T-helper 2 cell treated with Interferon-gamma antibody and Interleukin-4, amounts not matched to agents 5 μg/mL and 100 μg/mL, for 36 hours (primary cell): ENCODE data around the gene FERMT2.

Source experiments
- DNase-seq: peaks from one replicate; pipeline ENCODE4 v3.0.0; 2021; ENCODE audit warnings: low spot score
- H3K27ac Mint-ChIP-seq: one replicate; pipeline ENCODE4 v1.8.0; 2021; ENCODE audit warnings: mild to moderate bottlenecking, mixed read lengths
- H3K27me3 Mint-ChIP-seq: one replicate; pipeline ENCODE4 v1.8.0; 2021; ENCODE audit warnings: low read depth, mixed read lengths
- H3K36me3 Mint-ChIP-seq: one replicate; pipeline ENCODE4 v1.8.0; 2021; ENCODE audit warnings: low read depth, mixed read lengths
- H3K4me1 Mint-ChIP-seq: one replicate; pipeline ENCODE4 v1.8.0; 2021; ENCODE audit warnings: low read depth, mixed read lengths
- H3K4me3 Mint-ChIP-seq: one replicate; pipeline ENCODE4 v1.8.0; 2022; ENCODE audit warnings: mild to moderate bottlenecking, moderate library complexity, mixed read lengths
- H3K9me3 Mint-ChIP-seq: one replicate; pipeline ENCODE4 v1.8.0; 2021; ENCODE audit warnings: mixed read lengths

The FERMT2 gene

DNA sequence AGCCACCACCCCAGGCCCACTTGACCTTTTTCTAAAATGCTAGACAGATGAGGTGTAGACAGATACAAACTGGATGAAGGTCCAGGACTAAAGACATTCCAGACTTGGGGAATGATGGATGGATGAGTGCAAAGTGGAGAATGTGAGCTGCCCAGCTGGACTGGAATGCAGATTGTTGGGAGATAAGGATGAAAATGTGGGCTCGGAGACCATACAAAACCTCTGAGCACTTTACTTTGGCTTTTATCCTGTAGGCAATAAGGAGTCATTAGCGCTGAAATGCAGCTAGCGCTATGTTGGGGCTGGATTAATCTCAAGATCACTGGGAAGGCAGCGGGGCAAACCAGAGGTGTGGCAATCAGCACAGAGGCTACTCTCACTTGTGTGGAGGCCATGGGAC, 94.7 kb downstream of the FERMT2 start:
- Mint-ChIP-seq H3K27ac (no peak overlapping the region), H3K9me3 (no peaks in the 10 kb centered on the region), H3K4me3 (no peak overlapping the region), H3K4me1 (peaks cover 4% of the 10 kb centered on the region), H3K36me3 (no peaks in the 10 kb centered on the region), H3K27me3 (no peaks in the 10 kb centered on the region)
- no peak for DNase-seq

DNA sequence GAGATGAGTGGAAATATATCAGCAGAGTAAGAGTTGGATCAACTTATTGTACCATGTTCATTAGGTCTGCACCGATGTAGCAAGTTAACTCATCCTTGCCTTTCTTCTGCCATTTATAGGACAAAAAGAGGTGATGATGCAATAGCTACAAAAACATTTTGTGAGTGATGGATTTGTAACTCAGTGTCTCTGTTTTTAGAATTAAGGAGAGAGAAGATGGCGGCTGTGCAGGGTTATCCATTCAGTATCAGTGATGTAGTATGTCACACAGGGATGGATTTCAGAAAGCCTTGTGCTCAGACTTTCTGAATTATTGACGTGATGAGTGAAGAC, 97.4 kb downstream of the FERMT2 start:
- H3K36me3 Mint-ChIP-seq: no peaks in the 10 kb centered on the region
- H3K4me1 Mint-ChIP-seq: peaks cover 4% of the 10 kb centered on the region
- H3K27me3 Mint-ChIP-seq: no peaks in the 10 kb centered on the region
- H3K4me3 Mint-ChIP-seq: no peak overlapping the region
- no peak for DNase-seq
- no peaks in the 10 kb centered on the region for H3K9me3 Mint-ChIP-seq
- no peak overlapping the region for H3K27ac Mint-ChIP-seq

DNA sequence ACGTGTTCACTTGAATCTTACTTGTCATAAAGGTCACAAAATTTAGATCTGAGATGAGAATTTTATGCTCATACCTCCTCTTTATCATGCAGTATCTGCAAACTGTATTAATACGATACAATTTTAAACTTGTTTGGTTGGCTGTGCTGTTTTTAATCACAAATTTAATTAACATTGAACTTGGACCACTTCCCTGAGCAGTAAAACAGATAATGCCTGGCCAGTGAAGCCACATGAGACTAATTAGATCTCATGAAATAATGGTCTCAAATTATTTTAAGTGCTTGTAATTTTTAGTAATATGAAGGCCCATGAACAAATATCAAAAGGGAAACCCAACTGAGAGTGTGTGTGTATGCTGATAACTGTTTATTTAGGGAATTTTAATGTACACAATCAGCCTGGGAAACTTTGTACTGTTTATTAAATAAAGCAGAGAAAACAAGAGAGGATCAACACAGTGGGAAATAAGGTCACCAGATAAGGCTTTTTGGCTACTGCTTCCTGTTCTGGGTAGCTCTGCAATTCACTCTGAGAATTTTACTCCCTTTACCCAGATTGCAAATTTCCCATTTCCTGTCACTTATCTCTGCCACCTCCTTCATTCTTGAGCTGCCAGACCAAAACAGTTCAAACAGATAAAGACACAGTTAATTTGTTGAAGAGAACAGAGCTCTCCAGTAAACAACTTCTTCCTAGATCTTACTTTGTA, 97.9 kb downstream of the FERMT2 start:
- Mint-ChIP-seq H3K4me1 (peaks cover 4% of the 10 kb centered on the region), H3K27me3 (no peaks in the 10 kb centered on the region), H3K9me3 (no peaks in the 10 kb centered on the region), H3K36me3 (no peaks in the 10 kb centered on the region), H3K27ac (no peak overlapping the region), H3K4me3 (no peak overlapping the region)
- no peak for DNase-seq

- Mint-ChIP-seq H3K27ac (no peak overlapping the region), H3K4me1 (peaks cover 4% of the 10 kb centered on the region), H3K36me3 (no peaks in the 10 kb centered on the region), H3K9me3 (no peaks in the 10 kb centered on the region), H3K27me3 (no peaks in the 10 kb centered on the region), H3K4me3 (no peak overlapping the region)
- DNase-seq: no peak
These were observed 100.4 kb downstream of the FERMT2 start for GRCh38 chr14:52850451-52850909.

DNA sequence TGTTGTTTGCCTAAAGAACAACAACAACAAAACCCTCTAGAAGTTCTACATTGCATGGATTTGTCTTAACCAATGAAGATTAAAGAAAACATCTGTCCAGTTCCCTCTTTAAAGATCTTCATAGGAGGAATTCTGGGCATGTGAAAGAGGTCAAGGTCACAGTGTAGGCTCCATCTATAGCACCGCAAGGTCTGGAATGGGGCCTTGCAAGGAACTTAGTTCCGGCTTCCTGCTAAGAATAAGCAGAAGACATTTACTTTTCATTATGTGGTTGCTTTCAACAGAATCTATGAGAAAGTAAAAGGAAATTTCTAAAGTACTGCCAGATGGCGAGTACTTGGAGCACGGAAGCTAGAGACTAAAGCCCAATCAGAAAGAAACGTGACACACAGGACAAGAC, 102.2 kb downstream of the FERMT2 start:
- Mint-ChIP-seq H3K9me3 (no peaks in the 10 kb centered on the region), H3K4me3 (no peak overlapping the region), H3K27ac (no peak overlapping the region), H3K36me3 (no peaks in the 10 kb centered on the region), H3K27me3 (no peaks in the 10 kb centered on the region), H3K4me1 (peaks cover 4% of the 10 kb centered on the region)
- no peak for DNase-seq

DNA sequence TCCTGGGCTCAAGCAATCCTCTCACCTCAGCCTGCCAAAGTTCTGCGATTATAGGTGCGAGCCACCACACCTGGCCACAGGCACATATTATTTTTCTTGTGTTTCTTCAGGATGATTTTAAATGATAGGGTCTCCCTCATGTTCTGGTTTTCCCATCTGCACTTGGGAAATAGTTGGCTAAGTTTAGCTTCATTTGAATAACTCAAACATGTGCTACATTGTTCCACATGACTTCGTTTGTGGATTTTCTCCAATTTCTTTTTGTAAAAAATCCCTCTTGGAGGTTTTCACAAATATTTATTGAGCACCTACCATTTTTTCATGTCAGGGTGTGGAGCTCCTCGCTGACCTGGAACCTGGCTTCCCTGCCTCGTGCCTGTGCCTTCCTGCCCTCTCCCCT, 104.3 kb downstream of the FERMT2 start:
- H3K27me3 Mint-ChIP-seq: no peaks in the 10 kb centered on the region
- no peak for DNase-seq
- H3K27ac Mint-ChIP-seq: no peak overlapping the region
- H3K4me3 Mint-ChIP-seq: no peak overlapping the region
- H3K36me3 Mint-ChIP-seq: no peaks in the 10 kb centered on the region
- no peaks in the 10 kb centered on the region for H3K4me1 Mint-ChIP-seq
- H3K9me3 Mint-ChIP-seq: no peaks in the 10 kb centered on the region

GRCh38 chr14:52845081-52845480, 105.8 kb downstream of the FERMT2 start:
- Mint-ChIP-seq H3K4me1 (no peaks in the 10 kb centered on the region), H3K4me3 (no peak overlapping the region), H3K27ac (no peak overlapping the region), H3K9me3 (no peaks in the 10 kb centered on the region), H3K27me3 (peaks cover 3% of the 10 kb centered on the region), H3K36me3 (no peaks in the 10 kb centered on the region)
- no peak for DNase-seq

GRCh38 chr14:52844262-52845060, 106.4 kb downstream of the FERMT2 start:
- H3K36me3 Mint-ChIP-seq: no peaks in the 10 kb centered on the region
- H3K4me1 Mint-ChIP-seq: no peaks in the 10 kb centered on the region
- H3K27ac Mint-ChIP-seq: no peak overlapping the region
- no peak overlapping the region for H3K4me3 Mint-ChIP-seq
- no peak for DNase-seq
- H3K27me3 Mint-ChIP-seq: peaks cover 3% of the 10 kb centered on the region
- no peaks in the 10 kb centered on the region for H3K9me3 Mint-ChIP-seq

DNA sequence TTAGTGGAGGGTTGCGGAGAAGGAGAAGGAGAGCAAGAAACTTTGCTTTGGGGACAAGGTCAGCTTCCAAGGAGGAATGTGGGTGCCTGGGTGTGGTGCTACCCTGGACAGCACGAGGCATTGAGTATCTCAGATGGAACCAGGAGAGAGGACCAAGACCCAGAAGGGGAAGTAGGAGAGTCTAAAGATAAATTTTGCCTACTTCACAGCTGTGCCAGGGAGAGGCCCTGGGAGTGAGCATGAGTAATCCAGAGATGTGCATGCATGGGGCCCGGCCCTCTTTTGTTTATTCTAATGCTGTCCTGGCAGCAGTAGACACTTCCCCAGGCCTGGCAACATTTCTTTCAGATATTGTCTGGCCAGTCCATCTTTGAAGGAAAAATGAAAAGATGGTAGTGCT, 110.0 kb downstream of the FERMT2 start:
- Mint-ChIP-seq H3K4me1 (no peaks in the 10 kb centered on the region), H3K9me3 (no peaks in the 10 kb centered on the region), H3K27ac (no peak overlapping the region), H3K27me3 (peaks cover 3% of the 10 kb centered on the region), H3K4me3 (no peak overlapping the region), H3K36me3 (no peaks in the 10 kb centered on the region)
- DNase-seq: no peak

GRCh38 chr14:52837451-52837850, 113.4 kb downstream of the FERMT2 start:
- H3K4me1 Mint-ChIP-seq: no peaks in the 10 kb centered on the region
- no peaks in the 10 kb centered on the region for H3K9me3 Mint-ChIP-seq
- H3K27me3 Mint-ChIP-seq: peaks cover 8% of the 10 kb centered on the region
- no peak overlapping the region for H3K4me3 Mint-ChIP-seq
- no peak overlapping the region for H3K27ac Mint-ChIP-seq
- DNase-seq: no peak
- H3K36me3 Mint-ChIP-seq: no peaks in the 10 kb centered on the region

- no peak overlapping the region for H3K27ac Mint-ChIP-seq
- no peaks in the 10 kb centered on the region for H3K4me1 Mint-ChIP-seq
- no peak overlapping the region for H3K4me3 Mint-ChIP-seq
- H3K36me3 Mint-ChIP-seq: no peaks in the 10 kb centered on the region
- H3K9me3 Mint-ChIP-seq: no peaks in the 10 kb centered on the region
- no peak for DNase-seq
- peaks cover 12% of the 10 kb centered on the region for H3K27me3 Mint-ChIP-seq
These were observed 114.8 kb downstream of the FERMT2 start for GRCh38 chr14:52836063-52836462.

GRCh38 chr14:52835122-52835903, 115.5 kb downstream of the FERMT2 start:
- H3K27ac Mint-ChIP-seq: no peak overlapping the region
- H3K27me3 Mint-ChIP-seq: peaks cover 13% of the 10 kb centered on the region
- no peaks in the 10 kb centered on the region for H3K4me1 Mint-ChIP-seq
- no peak for DNase-seq
- H3K4me3 Mint-ChIP-seq: no peak overlapping the region
- H3K36me3 Mint-ChIP-seq: no peaks in the 10 kb centered on the region
- H3K9me3 Mint-ChIP-seq: no peaks in the 10 kb centered on the region

DNA sequence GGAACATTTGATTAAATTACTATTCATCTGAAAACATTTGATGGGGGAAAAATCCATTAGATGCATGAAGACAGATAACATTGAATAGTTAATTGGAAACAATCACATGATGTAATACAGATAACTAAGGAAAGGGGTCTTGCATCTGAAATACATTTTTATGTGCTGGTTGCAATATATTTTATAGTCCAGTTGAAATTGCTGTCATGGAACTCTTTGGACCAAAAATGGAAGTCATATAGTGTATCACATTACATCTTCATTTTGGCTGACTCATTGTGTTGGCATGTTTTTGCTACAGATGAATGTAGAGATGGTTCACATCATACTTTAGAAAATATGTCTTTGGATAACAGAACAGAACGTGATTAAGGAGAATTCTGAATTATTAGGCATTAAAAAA, 116.4 kb downstream of the FERMT2 start:
- Mint-ChIP-seq H3K27ac (no peak overlapping the region), H3K9me3 (no peaks in the 10 kb centered on the region), H3K36me3 (no peaks in the 10 kb centered on the region), H3K27me3 (peaks cover 13% of the 10 kb centered on the region), H3K4me1 (no peaks in the 10 kb centered on the region), H3K4me3 (no peak overlapping the region)
- no peak for DNase-seq

DNA sequence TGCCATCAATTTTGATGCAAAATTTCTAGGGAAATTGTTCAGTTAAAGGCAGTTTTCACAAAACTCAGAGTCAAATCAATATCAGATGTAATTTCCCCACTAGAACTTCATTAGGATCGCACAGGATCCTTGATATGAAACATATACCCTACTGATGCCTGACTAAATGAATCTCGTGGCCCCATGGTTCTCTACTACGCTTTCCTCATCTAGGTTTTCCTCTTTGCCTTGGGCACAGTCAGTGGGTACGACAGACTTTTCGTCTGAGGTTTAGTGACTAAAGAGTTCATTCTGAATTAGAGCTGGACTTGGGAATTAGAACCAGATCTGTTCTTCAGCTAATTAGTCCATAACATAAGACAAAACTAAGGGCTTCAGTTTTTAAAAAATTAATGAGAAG, 117.0 kb downstream of the FERMT2 start:
- Mint-ChIP-seq H3K27ac (no peak overlapping the region), H3K27me3 (peaks cover 13% of the 10 kb centered on the region), H3K36me3 (no peaks in the 10 kb centered on the region), H3K9me3 (no peaks in the 10 kb centered on the region), H3K4me3 (no peak overlapping the region), H3K4me1 (no peaks in the 10 kb centered on the region)
- no peak for DNase-seq
